ENCODE measurements around the gene HEXB.
A peak's percentile ranks its signal among the peaks of the same experiment; 100 is the strongest.

Gene HEXB

DNA sequence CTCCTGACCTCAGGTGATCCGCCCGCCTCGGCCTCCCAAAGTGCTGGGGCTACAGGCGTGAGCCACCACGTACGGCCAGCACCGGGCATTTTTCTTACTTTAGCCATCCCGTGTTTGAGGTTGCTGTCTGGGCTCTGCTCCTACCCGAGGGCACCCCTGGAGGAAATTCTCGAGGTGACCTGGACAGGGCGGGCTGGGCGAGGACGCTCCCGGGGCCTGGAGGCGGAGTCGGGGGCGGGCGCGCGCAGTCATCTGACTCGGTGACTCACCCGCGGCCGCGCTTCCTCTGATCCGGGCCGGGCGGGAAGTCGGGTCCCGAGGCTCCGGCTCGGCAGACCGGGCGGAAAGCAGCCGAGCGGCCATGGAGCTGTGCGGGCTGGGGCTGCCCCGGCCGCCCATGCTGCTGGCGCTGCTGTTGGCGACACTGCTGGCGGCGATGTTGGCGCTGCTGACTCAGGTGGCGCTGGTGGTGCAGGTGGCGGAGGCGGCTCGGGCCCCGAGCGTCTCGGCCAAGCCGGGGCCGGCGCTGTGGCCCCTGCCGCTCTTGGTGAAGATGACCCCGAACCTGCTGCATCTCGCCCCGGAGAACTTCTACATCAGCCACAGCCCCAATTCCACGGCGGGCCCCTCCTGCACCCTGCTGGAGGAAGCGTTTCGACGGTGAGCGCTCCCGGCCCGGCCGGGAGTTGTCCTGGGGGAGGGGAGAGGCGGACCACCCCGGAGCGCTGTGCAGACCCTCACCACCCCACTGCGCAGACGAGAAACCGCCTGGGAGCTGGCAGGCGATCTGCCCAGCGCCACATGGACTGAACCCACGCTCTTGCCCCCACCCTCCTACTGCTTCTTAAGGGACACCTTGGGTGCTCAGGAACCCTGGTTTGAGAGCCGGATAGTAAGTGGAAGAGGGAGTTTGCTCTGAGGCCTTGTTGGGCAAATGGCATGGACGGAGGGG is at the start of gene HEXB:
TSS of gene HEXB (plus strand) at position 334 of the 952 bp plus-strand sequence. CDS start at position 362, 28 bp downstream.
- DNase-seq (ENCODE audit: low read depth): peak; percentile 64

DNA sequence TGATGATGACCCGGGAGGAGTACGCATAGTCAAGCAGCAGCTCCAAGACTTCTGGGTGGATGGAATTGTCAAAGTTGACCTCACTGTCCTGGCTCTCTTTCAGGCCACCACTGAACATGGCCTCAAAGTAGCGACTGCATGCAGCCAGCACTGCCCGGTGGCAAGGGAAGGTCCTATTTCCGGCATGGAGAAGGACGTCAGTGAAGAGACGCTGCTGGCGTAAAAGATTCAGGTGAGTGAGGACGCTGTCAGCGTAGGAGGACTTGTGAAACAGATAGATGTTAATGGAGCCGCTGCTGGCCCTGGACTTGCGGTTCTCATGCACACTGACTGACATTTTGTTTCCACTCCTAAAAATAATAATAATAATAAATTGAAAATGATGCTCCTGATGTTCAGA is 48.9 kb upstream of the HEXB start:
- DNase-seq (ENCODE audit: low read depth): no peak

DNA sequence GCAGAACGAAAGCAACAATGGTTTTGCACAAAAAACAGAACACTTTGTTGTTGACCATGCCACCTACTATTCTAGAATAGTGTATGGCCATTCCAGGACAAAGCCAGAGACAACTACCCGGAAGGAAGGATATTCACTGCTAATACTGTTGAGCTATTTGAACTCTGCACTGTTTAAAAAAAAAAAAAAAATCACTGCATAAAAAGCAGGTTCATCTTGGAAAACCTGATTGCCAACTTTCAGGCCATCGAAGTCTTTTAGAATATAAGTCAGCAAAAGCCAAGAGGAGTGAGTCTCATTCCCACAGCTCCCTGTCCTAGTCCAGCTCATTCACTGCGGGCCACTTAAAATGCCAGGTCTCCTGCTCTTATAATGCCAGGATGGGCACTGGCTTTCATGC is 48.5 kb upstream of the HEXB start:
- no peak for DNase-seq (ENCODE audit: low read depth)

DNA sequence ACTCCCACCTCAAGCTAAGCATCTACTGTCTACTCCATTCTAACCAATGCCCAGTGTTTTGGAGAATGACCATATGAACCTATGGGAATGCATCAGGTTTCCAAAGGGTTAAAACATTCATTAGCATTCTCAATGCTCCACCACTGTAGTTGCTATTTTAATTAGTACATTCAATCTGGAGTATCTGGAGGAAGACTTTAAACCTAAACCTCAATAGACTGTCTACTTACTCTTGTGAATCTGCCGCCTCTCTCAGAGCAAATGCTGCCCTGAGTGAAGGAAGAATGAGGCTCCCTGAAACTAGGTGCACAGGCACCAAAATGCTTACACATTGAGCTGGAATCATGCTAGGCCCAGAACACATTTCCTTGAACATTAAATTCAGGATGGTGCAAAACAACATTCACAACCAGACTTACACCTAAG is 46.5 kb upstream of the HEXB start:
- no peak for DNase-seq (ENCODE audit: low read depth)

- no peak for DNase-seq (ENCODE audit: low read depth)
Measured at GRCh38 chr5:74638970-74639806, 45.8 kb upstream of the HEXB start.

- DNase-seq (ENCODE audit: low read depth): no peak
Measured at GRCh38 chr5:74639807-74640449, 45.1 kb upstream of the HEXB start.

- peak; percentile 21 for DNase-seq (ENCODE audit: low read depth)
Measured at GRCh38 chr5:74640450-74640953, 44.5 kb upstream of the HEXB start, which contains the start of gene ENC1. Gene ENC1, minus strand, starts transcription at chr5:74640728. Its CDS starts 4,243 bp downstream, at chr5:74636485.

- DNase-seq (ENCODE audit: low read depth): no peak
Measured at GRCh38 chr5:74640954-74641734, 43.9 kb upstream of the HEXB start.

DNA sequence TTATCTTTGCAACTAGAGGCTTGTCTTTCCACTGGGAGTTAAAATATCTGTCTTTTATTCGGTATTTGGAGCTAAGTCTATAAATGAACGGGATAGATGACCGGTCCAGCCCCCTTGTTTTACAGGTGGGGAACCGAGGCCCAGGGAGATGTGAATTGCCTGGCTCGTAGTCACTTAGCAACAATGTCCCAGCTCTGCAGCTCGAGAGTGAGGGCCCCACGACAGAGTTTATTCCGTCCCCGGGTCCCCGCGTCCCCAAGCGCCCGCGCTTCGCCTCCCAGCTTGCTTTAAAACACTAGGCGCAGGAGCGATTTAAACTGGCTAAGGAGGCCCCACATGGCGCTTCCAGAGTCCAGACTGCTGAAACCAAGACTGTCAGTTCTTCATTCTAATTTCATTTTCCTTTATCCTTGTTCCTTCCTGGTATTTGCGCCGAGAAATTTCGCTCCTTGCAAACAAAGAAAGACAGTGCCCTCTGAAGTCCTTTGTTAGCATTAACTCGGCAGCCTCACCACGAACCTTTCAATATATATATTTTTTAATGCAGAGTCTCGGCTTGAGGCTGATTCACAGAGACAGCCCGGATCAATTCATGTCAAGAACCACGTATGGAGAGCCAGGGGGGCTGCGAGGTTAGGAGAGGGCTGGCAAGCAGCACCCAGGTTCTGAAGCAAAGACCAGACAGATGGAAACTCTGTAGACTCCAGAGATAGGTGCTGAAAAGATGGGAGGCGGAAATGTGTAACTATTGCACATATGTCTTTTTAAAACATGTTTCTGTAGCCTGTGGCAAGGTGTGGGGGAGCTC is 43.1 kb upstream of the HEXB start:
- DNase-seq (ENCODE audit: low read depth): no peak

- no peak for DNase-seq (ENCODE audit: low read depth)
Measured at GRCh38 chr5:74642543-74642863, 42.5 kb upstream of the HEXB start.

DNA sequence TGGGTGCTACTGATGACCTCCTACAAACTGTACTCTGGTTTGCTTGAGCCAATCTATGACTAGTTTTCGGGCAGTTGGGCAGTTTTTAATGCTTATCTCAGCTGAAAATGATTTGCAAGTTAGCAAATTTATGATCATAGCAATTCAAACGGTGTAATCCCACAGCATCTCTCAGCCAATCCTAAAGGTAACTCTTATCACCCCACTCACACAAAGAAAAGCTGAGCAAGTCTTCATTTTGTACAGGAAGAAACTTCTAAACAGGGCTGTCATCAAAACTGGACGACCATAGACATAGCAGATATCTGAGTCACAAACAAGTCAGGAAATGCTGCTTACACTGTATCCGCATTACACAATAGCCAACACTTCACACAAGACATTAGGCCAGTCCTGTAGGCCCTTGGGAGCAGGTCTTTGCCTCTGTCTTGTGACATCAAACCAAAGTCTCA is 41.9 kb upstream of the HEXB start:
- DNase-seq (ENCODE audit: low read depth): no peak

- DNase-seq (ENCODE audit: low read depth): no peak
Measured at GRCh38 chr5:74647096-74647495, 37.9 kb upstream of the HEXB start.

DNA sequence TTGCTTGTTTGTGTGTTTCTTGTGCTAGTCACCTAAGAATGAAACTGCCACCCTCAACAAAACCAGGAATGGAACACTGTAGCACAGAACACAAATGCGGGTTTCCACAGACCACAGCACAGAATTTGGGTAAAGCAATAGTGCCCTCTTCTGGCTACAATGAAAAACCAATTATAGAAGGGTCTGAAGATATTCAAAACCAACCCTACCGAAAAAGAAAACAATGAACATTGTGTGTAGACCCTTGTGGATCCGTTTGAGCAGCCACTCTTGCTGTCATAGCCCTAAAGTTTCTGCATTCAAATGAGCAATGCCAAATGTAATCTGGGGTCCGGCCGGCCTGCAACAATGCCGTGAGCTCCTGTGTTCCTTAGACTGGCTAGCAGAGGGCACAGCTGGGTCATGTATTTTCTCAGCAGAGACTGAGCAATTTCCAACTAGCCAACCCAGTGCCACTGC is 36.2 kb upstream of the HEXB start:
- DNase-seq (ENCODE audit: low read depth): no peak

GRCh38 chr5:74649421-74649973 is 35.5 kb upstream of the HEXB start:
- DNase-seq (ENCODE audit: low read depth): no peak

- DNase-seq (ENCODE audit: low read depth): no peak
Measured at GRCh38 chr5:74651710-74652109, 33.3 kb upstream of the HEXB start.

DNA sequence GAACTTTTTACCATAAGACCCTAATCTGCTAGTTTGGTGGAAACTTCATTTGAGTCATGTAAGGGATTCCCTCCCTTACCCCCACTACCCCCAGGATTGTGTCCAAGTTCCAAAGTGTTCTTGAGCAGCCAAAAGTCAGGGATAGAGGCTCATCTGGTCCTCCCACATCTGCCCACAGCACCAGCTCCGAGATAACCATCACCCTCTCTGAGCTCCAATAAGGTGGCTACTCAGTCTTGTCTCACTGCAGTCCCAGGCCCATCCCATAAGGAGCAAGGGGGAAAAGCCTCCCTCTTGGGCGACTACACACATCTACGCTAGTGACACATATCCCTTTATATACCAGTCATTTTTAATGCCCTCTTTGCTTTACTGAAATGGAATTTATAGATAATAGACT is 32.5 kb upstream of the HEXB start:
- DNase-seq (ENCODE audit: low read depth): no peak

DNA sequence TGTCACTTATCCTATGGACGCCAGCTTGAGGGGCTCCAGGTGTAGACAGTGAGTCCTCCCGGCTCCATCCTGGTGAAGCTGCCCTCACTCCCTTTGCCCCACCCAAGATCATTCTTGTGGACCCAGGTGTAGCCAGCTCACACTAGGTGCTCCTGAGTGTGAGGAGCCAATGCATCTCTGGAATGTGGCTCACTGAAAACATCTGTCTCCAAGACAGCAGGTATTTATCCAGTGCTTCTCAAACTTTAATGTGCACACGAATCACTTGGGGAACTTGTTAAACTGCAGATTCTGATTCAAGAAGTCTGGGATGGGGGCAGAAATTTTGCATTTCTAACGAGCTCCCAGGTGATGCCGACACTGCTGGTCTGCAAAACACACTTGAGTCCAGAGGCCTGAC is 31.0 kb upstream of the HEXB start:
- DNase-seq (ENCODE audit: low read depth): no peak

GRCh38 chr5:74655206-74655605 is 29.8 kb upstream of the HEXB start:
- no peak for DNase-seq (ENCODE audit: low read depth)

- no peak for DNase-seq (ENCODE audit: low read depth)
Measured at GRCh38 chr5:74655716-74656115, 29.3 kb upstream of the HEXB start.

DNA sequence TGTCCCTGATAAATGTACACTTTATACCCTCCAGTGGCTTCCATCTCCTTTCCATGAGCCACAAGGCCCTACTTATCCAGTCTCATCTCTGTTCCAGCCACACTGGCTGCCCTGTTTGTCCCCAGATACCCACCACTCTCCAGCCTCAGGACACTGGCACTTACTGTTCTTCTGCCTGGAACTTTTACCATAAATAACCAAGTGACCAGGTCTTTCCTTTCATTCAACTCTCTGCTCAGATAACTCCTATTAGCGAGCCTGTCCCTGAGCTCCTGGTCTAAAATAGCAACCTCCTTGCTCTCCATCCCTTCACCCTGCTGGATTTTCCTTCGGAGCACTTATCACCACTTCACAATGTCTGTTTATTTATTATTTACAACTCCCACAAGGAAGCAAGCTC is 27.9 kb upstream of the HEXB start:
- DNase-seq (ENCODE audit: low read depth): no peak

Measured in stimulated activated CD8-positive, alpha-beta memory T cell treated with anti-CD3 and anti-CD28 coated beads, Interleukin-15, amount 100 ng/mL, for 1 hour (primary cell).